Natural killer cell (primary cell): ENCODE data around the gene DOK3. TPM values are rescaled to one million over a fixed set of nuclear protein-coding genes. Genes with fewer than 3 reads are reported as not detected.
A peak's percentile ranks its signal among the peaks of the same experiment; 100 is the strongest.

Experiments used
- ATAC-seq, 3 donors: fragments of 150-1000 bp in 2 of 3; fragments of 200-7000 bp in 1 of 3; cut with Tn5 transposase; 1 replicate in 1 of 3; 2 replicates in 2 of 3; pipeline ENCODE4 v1.10.0; 2021; ENCODE audit warnings: mild to moderate bottlenecking in 2 of 3, moderate library complexity in 2 of 3
- DNase-seq, 2 donors: peaks; one replicate each; pipeline versions ENCODE4 v3.0.0 to v3.0.0-alpha.2; 2013 to 2021; ENCODE audit warnings: mixed read lengths in 1 of 2
- H3K27ac ChIP-seq: one replicate; pipeline ENCODE4 v1.5.1; 2013; ENCODE audit warnings: mild to moderate bottlenecking, low read length
- H3K27me3 ChIP-seq: one replicate; pipeline ENCODE4 v1.6.1; 2013; ENCODE audit warnings: low read length; ENCODE audit not compliant: control insufficient read depth, insufficient read depth
- H3K36me3 ChIP-seq: one replicate; pipeline ENCODE4 v1.6.1; 2013; ENCODE audit warnings: low read length; ENCODE audit not compliant: control insufficient read depth, insufficient read depth
- H3K4me1 ChIP-seq: one replicate; pipeline ENCODE4 v1.6.1; 2013; ENCODE audit warnings: low read length; ENCODE audit not compliant: control insufficient read depth, insufficient read depth
- H3K4me3 ChIP-seq: one replicate; pipeline ENCODE4 v1.5.1; 2013; ENCODE audit warnings: low read length
- H3K9me3 ChIP-seq: one replicate; pipeline ENCODE4 v1.6.1; 2013; ENCODE audit warnings: low read length; ENCODE audit not compliant: control insufficient read depth, insufficient read depth
- H3K27ac Mint-ChIP-seq, 2 donors: one replicate each; pipeline ENCODE4 v1.8.0; 2022; ENCODE audit warnings: mild to moderate bottlenecking in 2 of 2, mixed read lengths in 2 of 2, moderate library complexity in 1 of 2
- H3K27me3 Mint-ChIP-seq, 2 donors: one replicate each; pipeline ENCODE4 v1.8.0; 2022; ENCODE audit warnings: low read depth in 2 of 2, mixed read lengths in 2 of 2
- H3K36me3 Mint-ChIP-seq: one replicate; pipeline ENCODE4 v1.8.0; 2022; ENCODE audit warnings: mixed read lengths
- H3K4me1 Mint-ChIP-seq, 2 donors: one replicate each; pipeline ENCODE4 v1.8.0; 2022; ENCODE audit warnings: mixed read lengths in 2 of 2
- H3K4me3 Mint-ChIP-seq: one replicate; pipeline ENCODE4 v1.8.0; 2022; ENCODE audit warnings: mild to moderate bottlenecking, moderate library complexity, mixed read lengths
- H3K9me3 Mint-ChIP-seq, 2 donors: one replicate each; pipeline ENCODE4 v1.8.0; 2022; ENCODE audit warnings: mixed read lengths in 2 of 2
- CTCF ChIP-seq: fragments of 200-600 bp; IDR thresholded peaks from one replicate; pipeline ENCODE4 v1.8.0; 2022; ENCODE audit warnings: antibody characterized with exemption
- WGBS: methylation state at CpG from one replicate; pipeline ENCODE4 v1.1.7; 2013; ENCODE audit warnings: missing lambda C conversion rate; ENCODE audit not compliant: insufficient coverage; 5-methylcytosine and 5-hydroxymethylcytosine counted together
- intact Hi-C: fragments of 100-400 bp; cut with micrococcal nuclease; formaldehyde crosslinking; loops from one replicate; pipeline ENCODE4 v1.14.2; 2022
- total RNA-seq, 4 donors: library from RNA; stranded (reverse); fragments of 120-200 nt in 1 of 4; gene quantifications; one replicate each; pipeline versions ENCODE4 v1.2.3 to v1.2.4, GENCODE V29; 2013 to 2022

The DOK3 gene
- total RNA-seq, 3 donors from 2014 or later (not counting 1 experiment from before 2014, with no cell fraction given) = 3.5 to 19.8 (median 9.1) TPM

- H3K27ac Mint-ChIP-seq = no peak overlapping the region
- peaks cover 15 to 27% of the 10 kb centered on the region in 2 donors for H3K4me1 Mint-ChIP-seq
- intact Hi-C loops = loop anchor here (5.0 kb wide), 1 partner anchor 156 kb away; the partner anchor contains the start of genes PRELID1 and RAB24
- Histone ChIP-seq H3K27ac (no peak overlapping the region), H3K27me3 (no peaks in the 10 kb centered on the region), H3K4me3 (no peak overlapping the region), H3K9me3 (no peaks in the 10 kb centered on the region), H3K36me3 (no peaks in the 10 kb centered on the region), H3K4me1 (peaks cover 42% of the 10 kb centered on the region)
- ATAC-seq = no peak
- H3K27me3 Mint-ChIP-seq = no peaks in the 10 kb centered on the region
- H3K9me3 Mint-ChIP-seq = no peaks in the 10 kb centered on the region
- WGBS = 95% methylated on average over 20 of the region's 20 CpGs
- no peaks in the 10 kb centered on the region for H3K36me3 Mint-ChIP-seq
- DNase-seq = no peak
- H3K4me3 Mint-ChIP-seq = no peak overlapping the region
- no peak for TF ChIP-seq CTCF
Measured at GRCh38 chr5:177457852-177458681, 51.6 kb downstream of the DOK3 start.

- 91% methylated on average over 18 of the region's 24 CpGs for WGBS
- ATAC-seq = peak; percentile 35 to 50 (median 42)
- Mint-ChIP-seq H3K36me3 (no peaks in the 10 kb centered on the region), H3K4me1 (peaks cover 15 to 29% of the 10 kb centered on the region in 2 donors), H3K9me3 (no peaks in the 10 kb centered on the region), H3K27me3 (no peaks in the 10 kb centered on the region), H3K27ac (peak overlapping the region; percentile 85 to 90), H3K4me3 (peak overlapping the region; percentile 28)
- Histone ChIP-seq H3K36me3 (no peaks in the 10 kb centered on the region), H3K27ac (no peak overlapping the region), H3K4me3 (no peak overlapping the region), H3K9me3 (no peaks in the 10 kb centered on the region), H3K4me1 (peaks cover 39% of the 10 kb centered on the region), H3K27me3 (no peaks in the 10 kb centered on the region)
- TF ChIP-seq CTCF = peak; percentile 32
- peak in 1 of 2 donors; percentile 81 for DNase-seq
- intact Hi-C loops = loop anchor here (1.0 to 5.0 kb wide), 3 partner anchors 40 to 155 kb away; partner anchors contain the start of genes PDLIM7, PRELID1 and RAB24
Measured at GRCh38 chr5:177456976-177457851, 52.4 kb downstream of the DOK3 start.

GRCh38 chr5:177456591-177456964 lies 53.0 kb downstream of the DOK3 start:
- DNase-seq = no peak
- intact Hi-C loops = loop anchor here (1.0 to 5.0 kb wide), 3 partner anchors 41 to 154 kb away; partner anchors contain the start of genes PDLIM7, PRELID1 and RAB24
- Histone ChIP-seq H3K27ac (no peak overlapping the region), H3K4me3 (no peak overlapping the region), H3K27me3 (no peaks in the 10 kb centered on the region), H3K9me3 (no peaks in the 10 kb centered on the region), H3K36me3 (no peaks in the 10 kb centered on the region), H3K4me1 (peaks cover 34% of the 10 kb centered on the region)
- H3K4me3 Mint-ChIP-seq = peak overlapping the region; percentile 86
- H3K27ac Mint-ChIP-seq = peak overlapping the region; percentile 85 to 90
- H3K4me1 Mint-ChIP-seq = peaks cover 15 to 26% of the 10 kb centered on the region in 2 donors
- 34% methylated on average over 9 of the region's 12 CpGs for WGBS
- TF ChIP-seq CTCF = peak; percentile 55
- no peaks in the 10 kb centered on the region for H3K9me3 Mint-ChIP-seq
- H3K27me3 Mint-ChIP-seq = no peaks in the 10 kb centered on the region
- H3K36me3 Mint-ChIP-seq = no peaks in the 10 kb centered on the region
- ATAC-seq = no peak
